Right renal cortex interstitium (tissue), 3 donors: ENCODE results near the gene BMF. TPM values are rescaled to one million over a fixed set of nuclear protein-coding genes. Genes with fewer than 3 reads are reported as not detected.
A peak's percentile ranks its signal among the peaks of the same experiment; 100 is the strongest.
"Not testable (repeated sequence)": the region's sequence is repeated elsewhere in the genome, so short reads cannot be mapped to it uniquely, and the experiment has no call there.

Experiments
- DNase-seq, 3 donors: peaks; one replicate each; pipeline ENCODE4 v3.0.0-alpha.2; 2013; ENCODE audit warnings: low read depth in 3 of 3, low spot score in 2 of 3
- polyA plus RNA-seq, 3 donors: library from polyadenylated mRNA; unstranded; fragments of 120-200 nt; gene quantifications; one replicate each; pipeline ENCODE4 v1.2.1, GENCODE V29; 2013; ENCODE audit not compliant: insufficient read length in 3 of 3

The BMF gene
- polyA plus RNA-seq, 3 donors: 38.6 to 39.8 (median 39.2) TPM

DNA sequence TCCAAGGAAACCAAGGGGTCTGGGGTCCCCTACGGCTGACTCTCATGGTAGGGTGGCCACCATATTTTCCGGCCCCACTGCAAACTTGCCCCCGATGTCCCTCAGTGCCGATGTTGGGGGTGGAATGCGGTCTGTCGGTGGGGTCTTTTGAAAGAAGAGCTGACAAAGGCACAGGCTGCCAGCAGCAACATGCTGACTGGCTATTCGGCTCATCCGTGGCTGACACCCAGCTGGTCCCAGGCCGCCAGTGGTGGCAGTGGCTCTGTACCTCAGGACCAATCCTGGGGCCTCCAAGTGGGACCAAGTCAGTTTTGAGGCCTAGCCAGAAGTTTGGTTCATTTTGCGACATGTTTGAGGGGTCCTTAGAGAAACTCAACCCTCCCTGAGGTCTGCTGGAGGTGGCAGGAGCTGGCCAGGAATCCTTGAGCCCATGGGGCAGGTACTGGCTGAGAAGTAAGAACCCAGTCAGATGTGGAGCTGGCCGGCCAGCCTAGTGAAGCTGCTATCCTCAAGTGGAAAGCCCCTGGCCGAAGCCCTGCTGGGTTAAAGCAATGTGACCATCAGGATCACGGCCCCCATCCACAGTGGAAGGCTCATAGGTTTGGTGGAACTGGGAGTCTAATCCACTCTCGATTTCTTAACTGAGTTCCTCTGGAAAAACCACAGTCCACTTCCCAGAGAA is 17.8 kb downstream of the BMF start:
- no peak for DNase-seq

GRCh38 chr15:40088929-40089755 is 19.5 kb downstream of the BMF start:
- no peak for DNase-seq

- DNase-seq: no peak
These were observed 20.4 kb downstream of the BMF start for GRCh38 chr15:40087991-40088928.

- no peak for DNase-seq
These were observed 21.4 kb downstream of the BMF start for GRCh38 chr15:40087068-40087810.

- no peak for DNase-seq
These were observed 23.4 kb downstream of the BMF start for GRCh38 chr15:40085266-40085665.

DNA sequence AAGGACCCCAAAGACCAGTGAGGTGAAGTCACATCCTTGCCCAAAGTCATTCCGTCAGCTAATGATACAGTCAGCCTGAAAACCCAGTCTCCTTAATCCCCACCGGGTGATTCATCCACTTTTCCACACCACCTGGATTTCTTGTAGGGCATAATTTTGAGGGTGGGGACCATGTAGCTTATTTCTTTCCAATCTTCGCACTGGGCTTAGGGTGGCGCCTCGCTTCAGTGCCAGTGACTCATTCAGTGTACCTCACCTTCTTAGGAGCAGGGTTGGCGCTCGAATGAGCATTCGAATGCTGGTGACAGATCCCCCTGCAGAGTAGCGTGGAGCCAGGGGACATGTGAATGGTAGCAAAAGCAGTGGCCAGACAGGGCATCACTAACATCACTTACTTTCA is 24.0 kb downstream of the BMF start:
- DNase-seq: no peak

DNA sequence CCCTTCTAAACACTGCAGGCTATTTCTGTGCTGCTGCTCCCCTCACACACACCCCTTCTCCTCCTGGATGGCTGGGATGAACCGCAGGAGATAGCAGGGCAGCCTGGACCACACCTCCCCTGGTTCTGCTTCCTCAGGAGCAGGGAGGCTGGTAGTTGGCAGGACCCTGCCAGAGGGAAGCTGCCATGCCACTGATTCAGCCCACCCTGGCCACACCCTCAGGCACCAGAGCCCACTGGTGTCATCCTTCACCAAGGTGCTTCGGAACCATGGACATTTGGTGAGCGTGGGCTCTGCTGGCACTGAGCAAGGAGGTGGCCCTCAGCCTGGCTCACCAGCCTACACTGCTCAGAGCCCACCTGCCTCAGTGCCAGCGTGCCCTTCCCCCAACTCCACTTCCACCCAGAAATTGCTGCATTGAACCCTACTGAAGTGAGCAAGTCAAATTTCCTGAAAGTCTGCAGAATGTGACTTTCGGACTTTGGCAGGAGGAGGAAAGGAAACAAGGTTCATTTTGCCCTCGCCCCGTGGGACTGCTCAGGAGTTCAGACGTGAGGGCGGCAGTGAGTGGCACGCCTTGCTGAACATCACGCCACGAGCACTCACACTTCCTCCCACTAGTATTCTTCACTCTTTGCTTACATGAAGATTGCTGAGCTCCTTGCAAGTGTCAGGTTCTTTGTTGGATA is 26.3 kb downstream of the BMF start:
- no peak for DNase-seq

GRCh38 chr15:40081691-40082194 is 26.9 kb downstream of the BMF start:
- DNase-seq: peak in 1 of 3 donors; percentile 72

- no peak for DNase-seq
These were observed 27.8 kb downstream of the BMF start for GRCh38 chr15:40080847-40081246.

DNA sequence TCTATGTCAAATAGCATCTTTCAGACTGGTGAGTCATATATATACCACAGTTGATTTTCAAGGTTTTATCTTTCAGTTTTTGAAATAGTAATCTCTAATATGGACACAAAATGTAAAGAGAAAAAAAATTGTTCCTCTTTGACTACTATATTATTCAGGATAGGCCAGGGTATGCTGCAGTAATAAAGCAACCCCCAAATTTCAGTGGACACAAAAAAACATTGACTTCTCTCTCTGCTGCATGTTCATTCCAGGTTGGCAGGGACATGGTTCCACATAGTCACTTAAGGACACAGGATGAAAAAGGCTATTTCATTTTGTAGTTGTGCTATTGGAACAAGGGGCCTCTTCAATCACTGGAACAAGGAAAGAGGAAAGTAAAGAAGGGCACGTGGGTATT is 28.6 kb downstream of the BMF start:
- no peak for DNase-seq

DNA sequence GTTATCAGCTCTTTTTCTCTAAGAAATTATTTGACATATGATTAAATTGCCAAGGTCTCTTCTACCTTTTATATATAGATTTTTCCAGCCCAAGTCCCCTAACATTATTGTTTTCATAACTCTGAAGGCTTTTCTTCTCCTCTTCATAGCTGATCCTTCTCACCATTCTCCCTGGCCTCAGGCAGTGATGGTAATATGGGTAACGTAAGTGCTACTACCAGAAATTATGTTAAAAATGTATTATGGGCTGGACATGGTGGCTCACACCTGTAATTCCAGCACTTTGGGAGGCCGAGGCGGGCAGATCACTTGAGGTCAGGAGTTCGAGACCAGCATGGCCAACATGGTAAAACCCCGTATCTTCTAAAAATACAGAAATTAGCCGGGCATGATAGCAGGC is 29.2 kb downstream of the BMF start:
- no peak for DNase-seq

- no peak for DNase-seq
These were observed 33.2 kb downstream of the BMF start for GRCh38 chr15:40075298-40076044.

- DNase-seq: not testable (repeated sequence)
These were observed 34.0 kb downstream of the BMF start for GRCh38 chr15:40074656-40075055.

GRCh38 chr15:40073716-40074490 is 34.8 kb downstream of the BMF start:
- not testable (repeated sequence) for DNase-seq

DNA sequence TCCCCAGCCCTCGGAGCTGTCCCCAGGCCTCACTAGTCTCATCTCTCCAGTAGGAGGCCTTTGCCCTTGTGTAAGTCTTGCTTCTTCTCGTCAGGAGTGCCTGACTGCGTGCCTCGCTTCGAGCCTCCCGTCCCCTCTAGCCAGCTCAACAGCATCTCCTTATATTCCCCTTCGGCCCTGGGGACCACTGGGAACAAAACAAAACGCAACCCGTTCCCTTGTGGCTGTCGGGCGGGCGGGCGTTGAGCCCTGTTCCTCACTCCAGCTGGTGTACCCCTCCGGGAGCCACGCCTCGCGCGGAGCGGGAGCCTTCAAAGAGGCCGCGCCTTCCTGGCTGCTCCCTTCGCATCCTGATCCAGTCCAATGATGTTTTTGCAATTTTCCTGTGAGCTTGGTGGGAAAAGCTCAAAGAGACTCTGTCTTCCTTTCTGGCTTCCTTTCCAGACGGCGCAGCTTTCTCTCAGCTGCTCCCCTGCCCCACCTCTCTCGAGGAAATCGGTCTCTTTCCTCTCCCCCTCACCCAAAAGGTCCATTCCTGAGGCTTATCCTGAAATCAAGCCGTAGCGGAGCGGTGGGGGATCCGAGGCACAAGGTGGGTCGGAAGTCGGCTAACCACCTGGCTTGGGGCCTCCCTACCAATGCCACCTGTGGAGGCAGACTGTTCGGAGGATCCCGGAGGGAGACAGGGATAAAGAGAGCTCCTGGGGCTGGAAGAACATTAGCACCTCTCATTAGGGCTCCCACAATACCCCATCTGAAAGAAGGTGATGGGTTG is 36.3 kb downstream of the BMF start:
- no peak for DNase-seq

DNA sequence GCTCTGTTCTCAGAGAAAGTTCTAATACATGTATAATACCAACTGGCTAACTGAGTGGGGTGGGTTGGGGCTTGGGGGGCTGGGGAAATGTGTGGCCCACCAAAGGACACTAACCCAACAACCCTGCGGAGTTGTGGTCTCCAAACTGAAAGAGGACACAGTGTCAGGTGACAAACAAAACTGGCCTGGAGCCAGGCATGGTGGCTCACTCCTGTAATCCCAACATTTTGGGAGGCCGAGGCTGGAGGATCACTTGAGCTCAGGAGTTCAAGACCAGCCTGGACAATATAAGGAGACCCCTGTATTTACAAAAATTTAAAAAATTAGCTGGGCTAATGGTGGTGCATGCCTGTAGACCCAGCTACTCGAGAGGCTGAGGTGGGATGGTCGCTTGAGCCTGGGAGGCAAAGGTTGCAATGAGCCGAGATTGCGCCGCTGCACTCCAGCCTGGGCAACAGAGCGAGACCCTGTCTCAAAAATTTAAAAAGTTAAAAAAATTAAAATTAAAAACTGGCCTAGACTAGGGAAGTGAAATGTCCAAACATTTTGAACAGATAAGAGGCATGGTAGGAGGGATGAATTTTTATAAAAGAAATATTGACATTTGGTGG is 38.0 kb downstream of the BMF start:
- DNase-seq: no peak

DNA sequence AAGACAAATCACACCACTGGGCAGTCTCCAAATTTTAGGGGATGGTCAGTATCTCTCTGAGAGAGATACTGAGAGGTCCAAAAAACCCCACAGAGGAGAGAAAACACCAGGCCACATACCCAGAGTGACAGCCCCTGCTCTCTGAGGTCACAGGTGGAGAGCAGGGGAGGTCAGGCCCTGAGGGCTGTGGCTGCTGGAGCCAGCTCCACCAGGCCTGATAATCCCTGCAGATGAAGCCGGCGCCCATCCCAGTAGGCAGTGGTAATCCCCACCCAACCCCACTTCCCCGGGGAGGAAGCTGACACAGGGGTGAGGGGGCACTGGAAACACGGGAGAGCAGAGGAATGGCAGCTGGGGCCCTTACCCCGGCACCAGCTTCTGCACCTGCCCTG is 38.5 kb downstream of the BMF start:
- no peak for DNase-seq
